PC-3 (cell line): ENCODE data around the gene SVIL.

Experiments used
- EZH2 ChIP-seq: fragments of 300-600 bp; sonication (generic); IDR thresholded peaks from one replicate; pipeline ENCODE4 v1.6.1; 2017; ENCODE audit warnings: antibody characterized with exemption, mild to moderate bottlenecking, low read length; ENCODE audit not compliant: unreplicated experiment
- TF ChIP-seq, protein P1 (sequence below): fragments of 300-600 bp; sonication (generic); conservative IDR thresholded peaks from 2 replicates; pipeline ENCODE4 v1.5.1; 2017; ENCODE audit warnings: antibody characterized with exemption, low read depth, mild to moderate bottlenecking, low read length

DNA sequence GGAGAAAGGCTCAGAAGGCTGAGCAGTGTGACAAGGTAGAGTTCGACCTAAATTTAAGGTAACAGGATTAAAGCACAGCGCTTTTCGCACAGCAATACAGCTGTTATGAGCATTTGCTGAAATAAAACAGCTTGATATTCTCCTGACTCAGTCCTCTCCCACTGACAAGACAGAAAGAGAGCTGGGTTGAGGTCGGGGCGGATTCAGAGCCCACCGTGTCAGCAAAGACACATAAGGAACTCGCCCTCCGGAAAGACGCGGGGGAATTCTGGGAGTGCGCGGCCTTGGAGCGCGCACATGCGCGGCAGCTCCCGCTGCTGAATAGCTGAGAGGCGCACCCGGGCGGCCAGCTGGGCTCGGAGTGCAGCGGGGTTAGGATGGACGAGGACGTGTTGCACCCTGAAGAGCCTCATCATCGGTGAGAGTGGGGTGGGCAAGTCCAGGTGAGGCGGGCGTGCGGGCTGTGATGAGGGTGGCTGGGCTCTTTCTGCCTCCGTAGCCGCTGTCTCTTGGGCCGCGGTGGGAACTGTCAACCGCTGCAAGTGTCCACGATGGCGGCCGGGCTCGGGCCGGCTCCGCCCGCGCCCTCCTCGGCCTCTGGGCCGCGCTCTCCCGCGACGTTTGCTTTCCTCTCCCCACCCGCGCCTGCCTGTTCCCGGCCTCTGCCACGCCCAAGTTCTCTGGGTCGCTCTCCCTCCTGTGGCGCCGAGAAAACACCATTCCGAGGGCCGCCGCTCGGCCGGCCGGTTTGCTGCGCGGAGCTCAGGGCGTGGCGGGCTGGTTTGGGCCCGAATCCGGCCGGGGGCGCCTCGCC lies 225.3 kb downstream of the SVIL start:
- TF ChIP-seq, protein P1, sequence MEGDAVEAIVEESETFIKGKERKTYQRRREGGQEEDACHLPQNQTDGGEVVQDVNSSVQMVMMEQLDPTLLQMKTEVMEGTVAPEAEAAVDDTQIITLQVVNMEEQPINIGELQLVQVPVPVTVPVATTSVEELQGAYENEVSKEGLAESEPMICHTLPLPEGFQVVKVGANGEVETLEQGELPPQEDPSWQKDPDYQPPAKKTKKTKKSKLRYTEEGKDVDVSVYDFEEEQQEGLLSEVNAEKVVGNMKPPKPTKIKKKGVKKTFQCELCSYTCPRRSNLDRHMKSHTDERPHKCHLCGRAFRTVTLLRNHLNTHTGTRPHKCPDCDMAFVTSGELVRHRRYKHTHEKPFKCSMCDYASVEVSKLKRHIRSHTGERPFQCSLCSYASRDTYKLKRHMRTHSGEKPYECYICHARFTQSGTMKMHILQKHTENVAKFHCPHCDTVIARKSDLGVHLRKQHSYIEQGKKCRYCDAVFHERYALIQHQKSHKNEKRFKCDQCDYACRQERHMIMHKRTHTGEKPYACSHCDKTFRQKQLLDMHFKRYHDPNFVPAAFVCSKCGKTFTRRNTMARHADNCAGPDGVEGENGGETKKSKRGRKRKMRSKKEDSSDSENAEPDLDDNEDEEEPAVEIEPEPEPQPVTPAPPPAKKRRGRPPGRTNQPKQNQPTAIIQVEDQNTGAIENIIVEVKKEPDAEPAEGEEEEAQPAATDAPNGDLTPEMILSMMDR: no peak
- TF ChIP-seq EZH2: no peak
